SU-DHL-6 (cell line): ENCODE measurements around the gene B4GALT3.

Experiments used
- EZH2phosphoT487 ChIP-seq: fragments of 200-600 bp; sonication (generic), shearing (Covaris generic); conservative IDR thresholded peaks from 2 replicates; pipeline ENCODE4 v1.6.1; 2018; ENCODE audit warnings: mild to moderate bottlenecking, antibody characterized with exemption, low read length, moderate library complexity, mixed read lengths
- TF ChIP-seq, protein P1 (sequence below): fragments of 200-600 bp; sonication (generic); IDR thresholded peaks from one replicate; pipeline ENCODE4 v1.5.1; 2017; ENCODE audit warnings: antibody characterized with exemption, mild to moderate bottlenecking, low read length, moderate library complexity; ENCODE audit not compliant: insufficient read depth, poor library complexity, severe bottlenecking

DNA sequence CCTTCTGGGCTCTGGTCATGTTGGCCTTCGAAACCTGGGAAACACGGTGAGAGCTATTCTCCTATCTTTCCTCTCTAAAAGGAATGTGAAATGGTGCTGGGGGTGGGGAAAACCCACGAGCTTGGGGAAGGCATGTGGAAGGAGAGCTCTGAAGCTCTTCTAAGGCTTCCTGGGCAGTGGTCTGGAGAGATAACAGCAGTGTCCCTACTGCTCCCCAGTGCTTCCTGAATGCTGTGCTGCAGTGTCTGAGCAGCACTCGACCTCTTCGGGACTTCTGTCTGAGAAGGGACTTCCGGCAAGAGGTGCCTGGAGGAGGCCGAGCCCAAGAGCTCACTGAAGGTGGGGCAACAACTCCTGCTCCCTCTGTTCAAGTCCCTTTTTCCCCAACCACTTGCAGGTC lies 15.3 kb downstream of the B4GALT3 start:
- TF ChIP-seq, protein P1, sequence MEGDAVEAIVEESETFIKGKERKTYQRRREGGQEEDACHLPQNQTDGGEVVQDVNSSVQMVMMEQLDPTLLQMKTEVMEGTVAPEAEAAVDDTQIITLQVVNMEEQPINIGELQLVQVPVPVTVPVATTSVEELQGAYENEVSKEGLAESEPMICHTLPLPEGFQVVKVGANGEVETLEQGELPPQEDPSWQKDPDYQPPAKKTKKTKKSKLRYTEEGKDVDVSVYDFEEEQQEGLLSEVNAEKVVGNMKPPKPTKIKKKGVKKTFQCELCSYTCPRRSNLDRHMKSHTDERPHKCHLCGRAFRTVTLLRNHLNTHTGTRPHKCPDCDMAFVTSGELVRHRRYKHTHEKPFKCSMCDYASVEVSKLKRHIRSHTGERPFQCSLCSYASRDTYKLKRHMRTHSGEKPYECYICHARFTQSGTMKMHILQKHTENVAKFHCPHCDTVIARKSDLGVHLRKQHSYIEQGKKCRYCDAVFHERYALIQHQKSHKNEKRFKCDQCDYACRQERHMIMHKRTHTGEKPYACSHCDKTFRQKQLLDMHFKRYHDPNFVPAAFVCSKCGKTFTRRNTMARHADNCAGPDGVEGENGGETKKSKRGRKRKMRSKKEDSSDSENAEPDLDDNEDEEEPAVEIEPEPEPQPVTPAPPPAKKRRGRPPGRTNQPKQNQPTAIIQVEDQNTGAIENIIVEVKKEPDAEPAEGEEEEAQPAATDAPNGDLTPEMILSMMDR, result no peak
- TF ChIP-seq EZH2phosphoT487, result no peak
